ENCODE results near the gene SLC45A3.

SLC45A3 gene

GRCh38 chr1:205632669-205633169 is 47.6 kb downstream of the SLC45A3 start:
- DNase-seq = no peak

GRCh38 chr1:205631768-205632668 is 48.3 kb downstream of the SLC45A3 start, which contains the start of gene ELK4:
TSS of gene ELK4 (minus strand) at chr1:205632011. CDS start at chr1:205623882, 8,129 bp downstream.
- peak; percentile 99 for DNase-seq

DNA sequence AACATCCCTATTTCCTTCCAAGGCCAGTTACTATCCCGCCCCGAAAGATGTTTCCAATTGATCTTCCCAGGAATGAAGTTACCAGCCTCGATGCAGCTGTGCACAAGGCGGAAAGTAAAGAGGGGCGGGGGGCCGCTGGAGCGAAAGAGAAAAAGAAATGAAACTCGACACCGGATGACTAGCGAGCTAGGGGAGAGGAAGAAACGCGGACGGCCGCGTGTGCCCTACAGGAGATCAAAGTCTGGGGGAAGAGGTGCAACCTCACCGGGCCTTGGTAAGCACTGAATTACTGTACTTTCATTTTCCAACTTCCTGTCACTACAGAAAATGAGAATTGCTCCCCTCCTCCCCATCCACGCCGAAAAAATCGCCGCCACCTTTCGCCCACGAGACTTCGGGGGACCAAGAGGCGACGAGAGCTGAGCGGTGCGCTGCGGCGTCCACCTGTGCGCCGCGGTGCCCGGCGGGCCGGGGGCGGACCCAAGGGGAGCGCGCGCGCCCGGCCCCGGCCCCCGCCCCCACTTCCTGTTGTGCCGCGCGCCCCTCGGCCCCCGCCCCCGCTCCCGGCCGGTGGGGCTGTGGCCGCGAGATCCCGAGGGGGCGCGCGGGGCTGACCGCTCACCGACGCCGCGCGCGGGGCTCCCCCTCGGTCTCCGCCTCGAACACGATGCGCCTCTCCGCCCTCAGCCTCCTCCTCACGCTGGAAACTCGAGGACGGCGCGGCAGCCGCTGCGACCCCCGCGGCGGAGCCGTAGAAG is 49.1 kb downstream of the SLC45A3 start:
- peak; percentile 91 for DNase-seq

- peak; percentile 4 for DNase-seq
These were observed 49.7 kb downstream of the SLC45A3 start for GRCh38 chr1:205630651-205631009.

- DNase-seq = peak; percentile 13
These were observed 50.1 kb downstream of the SLC45A3 start for GRCh38 chr1:205630241-205630640.

DNA sequence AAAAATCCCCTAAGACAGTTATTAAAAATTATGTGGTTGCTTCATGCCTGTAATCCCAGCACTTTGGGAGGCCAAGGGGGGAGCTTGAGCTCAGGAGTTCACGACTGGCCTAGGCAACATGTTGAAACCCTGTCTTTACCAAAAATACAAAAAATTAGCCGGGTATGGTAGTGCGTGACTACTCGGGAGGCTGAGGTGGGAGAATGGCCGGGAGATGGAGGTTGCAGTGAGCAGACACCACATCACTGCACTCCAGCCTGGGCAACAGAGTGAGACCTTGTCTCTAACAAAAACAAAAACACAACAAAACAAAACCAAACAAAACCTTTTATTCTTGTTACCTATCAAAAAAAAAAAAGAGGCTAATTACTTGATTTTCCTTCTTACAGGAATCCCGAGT is 50.6 kb downstream of the SLC45A3 start:
- peak; percentile 12 for DNase-seq

DNA sequence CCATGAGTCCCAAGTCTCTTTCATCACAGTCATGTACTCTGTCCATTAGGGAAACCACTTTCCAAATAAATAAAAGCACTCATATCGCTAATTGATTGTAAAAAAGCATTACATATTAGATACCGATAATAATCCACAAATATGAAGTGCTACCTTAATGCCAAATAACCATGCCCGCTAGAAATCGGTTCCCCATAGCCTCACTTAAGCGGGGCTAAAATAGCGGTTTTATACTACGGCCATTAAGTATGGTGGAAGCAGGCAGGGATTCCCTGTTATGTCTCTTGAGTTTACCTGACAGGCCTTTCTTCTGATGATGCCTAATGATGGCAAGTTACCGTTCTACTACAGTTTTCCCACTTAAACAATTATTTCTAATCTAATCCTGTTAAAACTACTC is 52.4 kb downstream of the SLC45A3 start:
- DNase-seq = no peak

DNA sequence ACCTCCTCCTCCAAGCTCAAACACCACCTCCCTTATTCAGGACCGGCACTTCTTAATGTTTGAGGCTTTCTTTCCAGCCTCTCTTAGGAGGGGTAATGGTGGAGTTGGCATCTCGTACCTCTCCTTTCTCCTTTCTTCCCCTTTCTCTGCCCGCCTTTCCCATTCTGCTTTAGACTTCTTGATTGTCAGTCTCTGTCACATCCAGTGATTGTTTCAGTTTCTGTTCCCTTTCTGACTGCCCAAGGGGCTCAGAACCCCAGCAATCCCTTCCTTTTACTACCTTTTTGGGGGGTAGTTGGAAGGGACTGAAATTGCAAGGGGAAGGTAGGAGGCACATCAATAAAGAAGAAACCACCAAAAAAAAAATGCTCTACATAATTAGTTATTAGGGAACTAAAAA is 54.1 kb downstream of the SLC45A3 start:
- DNase-seq = no peak

DNA sequence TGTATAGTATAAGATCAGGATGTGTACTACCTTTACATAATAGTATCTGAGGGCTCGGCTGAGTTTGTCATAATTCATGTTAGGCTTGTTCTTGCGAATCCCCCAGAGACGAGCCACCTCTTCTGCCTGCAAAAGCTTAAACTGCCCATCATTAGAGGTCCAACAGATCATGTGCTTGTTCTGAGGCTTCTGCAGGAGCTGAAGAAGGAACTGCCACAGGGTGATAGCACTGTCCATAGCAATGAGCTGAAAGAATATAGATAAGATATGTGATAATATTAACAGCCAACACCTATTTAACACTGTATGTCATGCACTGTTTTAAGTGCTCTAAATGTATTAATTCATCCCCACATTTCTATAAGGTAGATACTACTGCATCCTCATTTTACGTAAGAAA is 56.7 kb downstream of the SLC45A3 start:
- no peak for DNase-seq

GRCh38 chr1:205620269-205620668 is 60.0 kb downstream of the SLC45A3 start:
- DNase-seq = no peak

GRCh38 chr1:205619376-205619775 is 60.9 kb downstream of the SLC45A3 start:
- DNase-seq = no peak

GRCh38 chr1:205616563-205617293 is 63.6 kb downstream of the SLC45A3 start:
- DNase-seq = no peak

GRCh38 chr1:205615789-205616188 is 64.5 kb downstream of the SLC45A3 start:
- DNase-seq = no peak

- no peak for DNase-seq
These were observed 66.4 kb downstream of the SLC45A3 start for GRCh38 chr1:205613854-205614412.

- DNase-seq = no peak
These were observed 67.8 kb downstream of the SLC45A3 start for GRCh38 chr1:205612556-205612955.

GRCh38 chr1:205612104-205612503 is 68.2 kb downstream of the SLC45A3 start:
- DNase-seq = no peak

GRCh38 chr1:205610901-205611466 is 69.3 kb downstream of the SLC45A3 start:
- peak; percentile 20 for DNase-seq

DNA sequence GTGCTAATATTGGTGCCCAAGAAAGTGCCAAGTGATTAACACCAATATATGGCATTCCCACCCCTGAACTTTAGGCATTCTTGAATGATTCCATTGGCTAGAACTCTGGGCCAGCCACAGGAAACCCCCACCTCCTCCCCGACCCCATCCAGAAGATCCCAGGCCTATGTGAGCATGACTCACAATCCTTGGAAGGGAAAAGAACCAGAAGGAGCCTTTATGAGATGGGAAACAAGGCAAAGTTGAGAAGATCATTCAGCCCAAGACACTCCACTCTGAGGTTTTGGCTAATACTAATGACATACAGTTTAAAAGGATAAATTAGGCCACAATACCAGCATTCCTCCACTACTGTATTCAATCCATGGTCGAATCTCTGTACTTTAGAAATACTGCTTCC is 70.3 kb downstream of the SLC45A3 start:
- no peak for DNase-seq
